GM23338 (cell line): Measurements from ENCODE around the gene ZNF626. TPM values are rescaled to one million over a fixed set of nuclear protein-coding genes. Genes with fewer than 3 reads are reported as not detected.

ENCODE experiments used
- ATAC-seq: fragments of 200-7000 bp; cut with Tn5 transposase; 3 replicates; pipeline ENCODE4 v1.9.1; 2020
- DNase-seq: peaks from one replicate; pipeline ENCODE4 v3.0.0-alpha.2; 2015; ENCODE audit warnings: low spot score
- H2AFZ ChIP-seq: fragments of 200-600 bp; sonication (generic); 2 replicates; pipeline ENCODE4 v1.8.0; 2016; ENCODE audit warnings: antibody characterized with exemption, mild to moderate bottlenecking, moderate library complexity
- H3F3A ChIP-seq: fragments of 200-600 bp; sonication (generic); replicated peaks from 2 replicates; pipeline ENCODE4 v1.8.0; 2017; ENCODE audit warnings: antibody characterized with exemption, mixed run types, low read depth
- H3K27ac ChIP-seq: fragments of 200-600 bp; sonication (generic); 2 replicates; pipeline ENCODE4 v1.6.1; 2016; ENCODE audit warnings: low read depth
- H3K27me3 ChIP-seq: fragments of 200-600 bp; sonication (generic); 2 replicates; pipeline ENCODE4 v1.8.0; 2016; ENCODE audit warnings: mild to moderate bottlenecking, mixed run types, moderate library complexity; ENCODE audit not compliant: insufficient read depth
- H3K36me3 ChIP-seq: fragments of 200-600 bp; sonication (generic); 2 replicates; pipeline ENCODE4 v1.8.0; 2016; ENCODE audit warnings: mild to moderate bottlenecking; ENCODE audit not compliant: insufficient read depth
- H3K4me1 ChIP-seq: fragments of 200-600 bp; sonication (generic); 2 replicates; pipeline ENCODE4 v1.8.0; 2016; ENCODE audit warnings: mild to moderate bottlenecking, moderate library complexity; ENCODE audit not compliant: insufficient read depth
- H3K4me2 ChIP-seq: fragments of 200-600 bp; sonication (generic); 2 replicates; pipeline ENCODE4 v1.7.1; 2017; ENCODE audit warnings: mixed run types
- H3K4me3 ChIP-seq: fragments of 200-600 bp; sonication (generic); 2 replicates; pipeline ENCODE4 v1.6.1; 2016; ENCODE audit warnings: mixed run types
- H3K79me2 ChIP-seq: fragments of 200-600 bp; sonication (generic); replicated peaks from 2 replicates; pipeline ENCODE4 v1.8.0; 2017; ENCODE audit warnings: mild to moderate bottlenecking; ENCODE audit not compliant: insufficient read depth
- H3K9me2 ChIP-seq: fragments of 200-600 bp; sonication (generic); 2 replicates; pipeline ENCODE4 v1.8.0; 2017; ENCODE audit not compliant: insufficient read depth
- H4K20me1 ChIP-seq: fragments of 200-600 bp; sonication (generic); replicated peaks from 2 replicates; pipeline ENCODE4 v1.8.0; 2017; ENCODE audit warnings: mild to moderate bottlenecking; ENCODE audit not compliant: insufficient read depth
- H3K27ac Mint-ChIP-seq: 2 replicates; pipeline ENCODE4 v1.8.0; 2020; ENCODE audit warnings: inconsistent platforms, mild to moderate bottlenecking, moderate library complexity, mixed read lengths
- H3K27me3 Mint-ChIP-seq: 3 replicates; pipeline ENCODE4 v1.8.0; 2022; ENCODE audit warnings: low read depth, mild to moderate bottlenecking, moderate library complexity, mixed read lengths, inconsistent platforms; ENCODE audit not compliant: insufficient read depth, poor library complexity
- H3K36me3 Mint-ChIP-seq: 3 replicates; pipeline ENCODE4 v1.8.0; 2021; ENCODE audit warnings: low read depth, mild to moderate bottlenecking, inconsistent platforms, moderate library complexity, mixed read lengths
- H3K4me1 Mint-ChIP-seq: 3 replicates; pipeline ENCODE4 v1.8.0; 2020; ENCODE audit warnings: mild to moderate bottlenecking, inconsistent platforms, mixed read lengths
- H3K4me3 Mint-ChIP-seq: 3 replicates; pipeline ENCODE4 v1.8.0; 2021; ENCODE audit warnings: moderate library complexity, mild to moderate bottlenecking, inconsistent platforms, mixed read lengths
- H3K9me3 Mint-ChIP-seq: 3 replicates; pipeline ENCODE4 v1.8.0; 2020; ENCODE audit warnings: moderate library complexity, mild to moderate bottlenecking, inconsistent platforms, mixed read lengths
- CREB1 ChIP-seq: fragments of 250-450 bp; sonication (Bioruptor Pico); IDR thresholded peaks from 2 replicates; pipeline ENCODE4 v1.5.0; 2020; ENCODE audit warnings: low read depth, mild to moderate bottlenecking, moderate library complexity
- EZH2 ChIP-seq: fragments of 200-600 bp; sonication (generic); IDR thresholded peaks from one replicate; pipeline ENCODE4 v1.8.0; 2017; ENCODE audit warnings: antibody characterized with exemption, mild to moderate bottlenecking, low read depth; ENCODE audit not compliant: unreplicated experiment
- EZH2phosphoT487 ChIP-seq: fragments of 200-600 bp; sonication (generic); IDR thresholded peaks from one replicate; pipeline ENCODE4 v1.8.1; 2018; ENCODE audit warnings: antibody characterized with exemption; ENCODE audit not compliant: unreplicated experiment
- JUNB ChIP-seq: IDR thresholded peaks from one replicate; pipeline ENCODE4 v1.6.1; 2016; ENCODE audit warnings: antibody characterized with exemption; ENCODE audit not compliant: unreplicated experiment
- NANOG ChIP-seq: IDR thresholded peaks from 2 replicates; pipeline ENCODE4 v1.6.1; 2016; ENCODE audit warnings: antibody characterized with exemption, borderline replicate concordance
- POLR2AphosphoS5 ChIP-seq: IDR thresholded peaks from 2 replicates; pipeline ENCODE4 v1.6.1; 2016; ENCODE audit warnings: antibody characterized with exemption, low read depth
- STAT1 ChIP-seq: IDR thresholded peaks from one replicate; pipeline ENCODE4 v1.6.1; 2016; ENCODE audit warnings: antibody characterized with exemption; ENCODE audit not compliant: unreplicated experiment
- ZNF114 ChIP-seq: fragments of 250-450 bp; sonication (Bioruptor Pico); IDR thresholded peaks from 2 replicates; pipeline ENCODE4 v1.5.0; 2020; ENCODE audit warnings: mild to moderate bottlenecking, moderate library complexity
- ZNF331 ChIP-seq: fragments of 250-450 bp; sonication (Bioruptor Pico); IDR thresholded peaks from 2 replicates; pipeline ENCODE4 v1.5.0; 2020; ENCODE audit warnings: low read depth, mild to moderate bottlenecking, moderate library complexity
- polyA plus RNA-seq: library from polyadenylated mRNA; unstranded; fragments of >200 nt; fragmentation: Nextera tagmentation; extraction: Ambion mirVana; gene quantifications from 2 replicates; pipeline ENCODE4 v1.2.1, GENCODE V29; 2016
- total RNA-seq: library from RNA; depleted of rRNA; stranded (reverse); fragments of >200 nt; shearing (Covaris generic); gene quantifications from 2 replicates; pipeline ENCODE4 v1.2.3, GENCODE V29; 2014
- TF ChIP-seq, protein P1 (sequence below): IDR thresholded peaks from 2 replicates; pipeline ENCODE4 v1.6.1; 2016; ENCODE audit warnings: antibody characterized with exemption
- TF ChIP-seq, protein P2 (sequence below): fragments of 250-450 bp; sonication (Bioruptor Pico); IDR thresholded peaks from 2 replicates; pipeline ENCODE4 v1.5.0; 2020; ENCODE audit warnings: mild to moderate bottlenecking, moderate library complexity
- TF ChIP-seq, protein P3 (sequence below), 2 experiments: fragments of 200-600 bp in 1 of 2; sonication (generic) in 1 of 2; conservative IDR thresholded peaks; 2 replicates each; pipeline versions ENCODE4 v1.5.1 to v1.6.1; 2016 to 2017; ENCODE audit warnings: antibody characterized with exemption in 2 of 2, low read depth in 2 of 2, mild to moderate bottlenecking in 2 of 2, moderate library complexity in 1 of 2
- TF ChIP-seq, protein P4 (sequence below): IDR thresholded peaks from one replicate; pipeline ENCODE4 v1.6.1; 2018; ENCODE audit warnings: antibody characterized with exemption; ENCODE audit not compliant: unreplicated experiment

The ZNF626 gene
- total and polyA plus RNA-seq, 2 experiments from 2014 or later: 18.5 to 45.7 TPM

DNA sequence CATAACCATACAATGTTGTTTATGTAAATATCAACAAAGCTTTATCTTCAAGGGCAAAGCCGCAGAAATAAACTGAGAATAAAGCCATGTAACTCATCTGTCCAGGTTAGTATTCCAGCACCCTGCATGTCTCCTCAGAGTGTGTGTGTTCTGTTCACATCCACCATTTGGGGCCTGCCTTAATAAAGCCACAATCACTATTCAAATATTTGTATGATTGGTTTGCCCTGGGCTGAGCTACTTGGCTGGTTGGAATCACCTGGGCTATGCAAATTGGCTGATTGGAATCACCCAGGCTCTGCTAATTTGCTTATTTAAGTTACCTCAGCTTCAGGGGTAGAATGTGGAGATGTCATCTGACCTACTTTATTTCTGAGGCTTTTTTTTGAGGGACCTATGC, 53.4 kb downstream of the ZNF626 start:
- no peak overlapping the region for H3K4me3 ChIP-seq
- Mint-ChIP-seq H3K4me3 (no peak overlapping the region), H3K36me3 (0 out of 3 replicates have a peak, but pooled peaks cover 2% of the 10 kb centered on the region), H3K9me3 (peaks cover 22% of the 10 kb centered on the region), H3K27me3 (peaks cover 2% of the 10 kb centered on the region), H3K4me1 (no peaks in the 10 kb centered on the region), H3K27ac (no peak overlapping the region)
- no peaks in the 10 kb centered on the region for H3K36me3 ChIP-seq
- DNase-seq: no peak
- H3K4me2 ChIP-seq: no peak overlapping the region
- H3K4me1 ChIP-seq: no peaks in the 10 kb centered on the region
- H3K79me2 ChIP-seq: no peaks in the 10 kb centered on the region
- no peak for ATAC-seq
- H3K27me3 ChIP-seq: no peaks in the 10 kb centered on the region
- H4K20me1 ChIP-seq: no peaks in the 10 kb centered on the region
- H3F3A ChIP-seq: no peaks in the 10 kb centered on the region
- no peaks in the 10 kb centered on the region for H3K9me2 ChIP-seq
- TF ChIP-seq ZNF331: no peak
- TF ChIP-seq, protein P1, sequence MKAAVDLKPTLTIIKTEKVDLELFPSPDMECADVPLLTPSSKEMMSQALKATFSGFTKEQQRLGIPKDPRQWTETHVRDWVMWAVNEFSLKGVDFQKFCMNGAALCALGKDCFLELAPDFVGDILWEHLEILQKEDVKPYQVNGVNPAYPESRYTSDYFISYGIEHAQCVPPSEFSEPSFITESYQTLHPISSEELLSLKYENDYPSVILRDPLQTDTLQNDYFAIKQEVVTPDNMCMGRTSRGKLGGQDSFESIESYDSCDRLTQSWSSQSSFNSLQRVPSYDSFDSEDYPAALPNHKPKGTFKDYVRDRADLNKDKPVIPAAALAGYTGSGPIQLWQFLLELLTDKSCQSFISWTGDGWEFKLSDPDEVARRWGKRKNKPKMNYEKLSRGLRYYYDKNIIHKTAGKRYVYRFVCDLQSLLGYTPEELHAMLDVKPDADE: no peak
- TF ChIP-seq, protein P2, sequence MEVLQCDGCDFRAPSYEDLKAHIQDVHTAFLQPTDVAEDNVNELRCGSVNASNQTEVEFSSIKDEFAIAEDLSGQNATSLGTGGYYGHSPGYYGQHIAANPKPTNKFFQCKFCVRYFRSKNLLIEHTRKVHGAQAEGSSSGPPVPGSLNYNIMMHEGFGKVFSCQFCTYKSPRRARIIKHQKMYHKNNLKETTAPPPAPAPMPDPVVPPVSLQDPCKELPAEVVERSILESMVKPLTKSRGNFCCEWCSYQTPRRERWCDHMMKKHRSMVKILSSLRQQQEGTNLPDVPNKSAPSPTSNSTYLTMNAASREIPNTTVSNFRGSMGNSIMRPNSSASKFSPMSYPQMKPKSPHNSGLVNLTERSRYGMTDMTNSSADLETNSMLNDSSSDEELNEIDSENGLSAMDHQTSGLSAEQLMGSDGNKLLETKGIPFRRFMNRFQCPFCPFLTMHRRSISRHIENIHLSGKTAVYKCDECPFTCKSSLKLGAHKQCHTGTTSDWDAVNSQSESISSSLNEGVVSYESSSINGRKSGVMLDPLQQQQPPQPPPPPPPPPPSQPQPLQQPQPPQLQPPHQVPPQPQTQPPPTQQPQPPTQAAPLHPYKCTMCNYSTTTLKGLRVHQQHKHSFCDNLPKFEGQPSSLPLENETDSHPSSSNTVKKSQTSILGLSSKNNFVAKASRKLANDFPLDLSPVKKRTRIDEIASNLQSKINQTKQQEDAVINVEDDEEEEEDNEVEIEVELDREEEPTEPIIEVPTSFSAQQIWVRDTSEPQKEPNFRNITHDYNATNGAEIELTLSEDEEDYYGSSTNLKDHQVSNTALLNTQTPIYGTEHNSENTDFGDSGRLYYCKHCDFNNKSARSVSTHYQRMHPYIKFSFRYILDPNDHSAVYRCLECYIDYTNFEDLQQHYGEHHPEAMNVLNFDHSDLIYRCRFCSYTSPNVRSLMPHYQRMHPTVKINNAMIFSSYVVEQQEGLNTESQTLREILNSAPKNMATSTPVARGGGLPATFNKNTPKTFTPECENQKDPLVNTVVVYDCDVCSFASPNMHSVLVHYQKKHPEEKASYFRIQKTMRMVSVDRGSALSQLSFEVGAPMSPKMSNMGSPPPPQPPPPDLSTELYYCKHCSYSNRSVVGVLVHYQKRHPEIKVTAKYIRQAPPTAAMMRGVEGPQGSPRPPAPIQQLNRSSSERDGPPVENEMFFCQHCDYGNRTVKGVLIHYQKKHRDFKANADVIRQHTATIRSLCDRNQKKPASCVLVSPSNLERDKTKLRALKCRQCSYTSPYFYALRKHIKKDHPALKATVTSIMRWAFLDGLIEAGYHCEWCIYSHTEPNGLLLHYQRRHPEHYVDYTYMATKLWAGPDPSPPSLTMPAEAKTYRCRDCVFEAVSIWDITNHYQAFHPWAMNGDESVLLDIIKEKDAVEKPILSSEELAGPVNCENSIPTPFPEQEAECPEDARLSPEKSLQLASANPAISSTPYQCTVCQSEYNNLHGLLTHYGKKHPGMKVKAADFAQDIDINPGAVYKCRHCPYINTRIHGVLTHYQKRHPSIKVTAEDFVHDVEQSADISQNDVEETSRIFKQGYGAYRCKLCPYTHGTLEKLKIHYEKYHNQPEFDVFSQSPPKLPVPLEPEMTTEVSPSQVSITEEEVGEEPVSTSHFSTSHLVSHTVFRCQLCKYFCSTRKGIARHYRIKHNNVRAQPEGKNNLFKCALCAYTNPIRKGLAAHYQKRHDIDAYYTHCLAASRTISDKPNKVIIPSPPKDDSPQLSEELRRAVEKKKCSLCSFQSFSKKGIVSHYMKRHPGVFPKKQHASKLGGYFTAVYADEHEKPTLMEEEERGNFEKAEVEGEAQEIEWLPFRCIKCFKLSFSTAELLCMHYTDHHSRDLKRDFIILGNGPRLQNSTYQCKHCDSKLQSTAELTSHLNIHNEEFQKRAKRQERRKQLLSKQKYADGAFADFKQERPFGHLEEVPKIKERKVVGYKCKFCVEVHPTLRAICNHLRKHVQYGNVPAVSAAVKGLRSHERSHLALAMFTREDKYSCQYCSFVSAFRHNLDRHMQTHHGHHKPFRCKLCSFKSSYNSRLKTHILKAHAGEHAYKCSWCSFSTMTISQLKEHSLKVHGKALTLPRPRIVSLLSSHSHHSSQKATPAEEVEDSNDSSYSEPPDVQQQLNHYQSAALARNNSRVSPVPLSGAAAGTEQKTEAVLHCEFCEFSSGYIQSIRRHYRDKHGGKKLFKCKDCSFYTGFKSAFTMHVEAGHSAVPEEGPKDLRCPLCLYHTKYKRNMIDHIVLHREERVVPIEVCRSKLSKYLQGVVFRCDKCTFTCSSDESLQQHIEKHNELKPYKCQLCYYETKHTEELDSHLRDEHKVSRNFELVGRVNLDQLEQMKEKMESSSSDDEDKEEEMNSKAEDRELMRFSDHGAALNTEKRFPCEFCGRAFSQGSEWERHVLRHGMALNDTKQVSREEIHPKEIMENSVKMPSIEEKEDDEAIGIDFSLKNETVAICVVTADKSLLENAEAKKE: no peak
- TF ChIP-seq POLR2AphosphoS5: no peak
- TF ChIP-seq EZH2: no peak
- no peak for TF ChIP-seq ZNF114 (CRISPR knock-in tag)
- TF ChIP-seq EZH2phosphoT487: no peak
- no peak for TF ChIP-seq JUNB
- TF ChIP-seq NANOG: no peak
- TF ChIP-seq, protein P3, sequence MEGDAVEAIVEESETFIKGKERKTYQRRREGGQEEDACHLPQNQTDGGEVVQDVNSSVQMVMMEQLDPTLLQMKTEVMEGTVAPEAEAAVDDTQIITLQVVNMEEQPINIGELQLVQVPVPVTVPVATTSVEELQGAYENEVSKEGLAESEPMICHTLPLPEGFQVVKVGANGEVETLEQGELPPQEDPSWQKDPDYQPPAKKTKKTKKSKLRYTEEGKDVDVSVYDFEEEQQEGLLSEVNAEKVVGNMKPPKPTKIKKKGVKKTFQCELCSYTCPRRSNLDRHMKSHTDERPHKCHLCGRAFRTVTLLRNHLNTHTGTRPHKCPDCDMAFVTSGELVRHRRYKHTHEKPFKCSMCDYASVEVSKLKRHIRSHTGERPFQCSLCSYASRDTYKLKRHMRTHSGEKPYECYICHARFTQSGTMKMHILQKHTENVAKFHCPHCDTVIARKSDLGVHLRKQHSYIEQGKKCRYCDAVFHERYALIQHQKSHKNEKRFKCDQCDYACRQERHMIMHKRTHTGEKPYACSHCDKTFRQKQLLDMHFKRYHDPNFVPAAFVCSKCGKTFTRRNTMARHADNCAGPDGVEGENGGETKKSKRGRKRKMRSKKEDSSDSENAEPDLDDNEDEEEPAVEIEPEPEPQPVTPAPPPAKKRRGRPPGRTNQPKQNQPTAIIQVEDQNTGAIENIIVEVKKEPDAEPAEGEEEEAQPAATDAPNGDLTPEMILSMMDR (conservative IDR thresholded peaks at IDR 0.05; ENCODE audit: low read depth in 2 of 2): no peak
- TF ChIP-seq, protein P4, sequence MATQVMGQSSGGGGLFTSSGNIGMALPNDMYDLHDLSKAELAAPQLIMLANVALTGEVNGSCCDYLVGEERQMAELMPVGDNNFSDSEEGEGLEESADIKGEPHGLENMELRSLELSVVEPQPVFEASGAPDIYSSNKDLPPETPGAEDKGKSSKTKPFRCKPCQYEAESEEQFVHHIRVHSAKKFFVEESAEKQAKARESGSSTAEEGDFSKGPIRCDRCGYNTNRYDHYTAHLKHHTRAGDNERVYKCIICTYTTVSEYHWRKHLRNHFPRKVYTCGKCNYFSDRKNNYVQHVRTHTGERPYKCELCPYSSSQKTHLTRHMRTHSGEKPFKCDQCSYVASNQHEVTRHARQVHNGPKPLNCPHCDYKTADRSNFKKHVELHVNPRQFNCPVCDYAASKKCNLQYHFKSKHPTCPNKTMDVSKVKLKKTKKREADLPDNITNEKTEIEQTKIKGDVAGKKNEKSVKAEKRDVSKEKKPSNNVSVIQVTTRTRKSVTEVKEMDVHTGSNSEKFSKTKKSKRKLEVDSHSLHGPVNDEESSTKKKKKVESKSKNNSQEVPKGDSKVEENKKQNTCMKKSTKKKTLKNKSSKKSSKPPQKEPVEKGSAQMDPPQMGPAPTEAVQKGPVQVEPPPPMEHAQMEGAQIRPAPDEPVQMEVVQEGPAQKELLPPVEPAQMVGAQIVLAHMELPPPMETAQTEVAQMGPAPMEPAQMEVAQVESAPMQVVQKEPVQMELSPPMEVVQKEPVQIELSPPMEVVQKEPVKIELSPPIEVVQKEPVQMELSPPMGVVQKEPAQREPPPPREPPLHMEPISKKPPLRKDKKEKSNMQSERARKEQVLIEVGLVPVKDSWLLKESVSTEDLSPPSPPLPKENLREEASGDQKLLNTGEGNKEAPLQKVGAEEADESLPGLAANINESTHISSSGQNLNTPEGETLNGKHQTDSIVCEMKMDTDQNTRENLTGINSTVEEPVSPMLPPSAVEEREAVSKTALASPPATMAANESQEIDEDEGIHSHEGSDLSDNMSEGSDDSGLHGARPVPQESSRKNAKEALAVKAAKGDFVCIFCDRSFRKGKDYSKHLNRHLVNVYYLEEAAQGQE: no peak
- no peak for TF ChIP-seq STAT1
- no peak for TF ChIP-seq CREB1 (CRISPR knock-in tag)
- no peak overlapping the region for H3K27ac ChIP-seq
- H2AFZ ChIP-seq: no peak overlapping the region
